Mammary epithelial cell (primary cell): ENCODE measurements around the gene SBF1.

Experiments
- EZH2 ChIP-seq: IDR thresholded peaks from 2 replicates; pipeline ENCODE4 v1.6.1; 2012; ENCODE audit warnings: low read length, inconsistent platforms, borderline replicate concordance
- TF ChIP-seq, protein P1 (sequence below), 2 donors: IDR thresholded peaks in 1 of 2; conservative IDR thresholded peaks in 1 of 2; 2 replicates each; pipeline ENCODE4 v1.5.1; 2011 to 2012; ENCODE audit warnings: inconsistent platforms in 2 of 2, low read length in 2 of 2, mild to moderate bottlenecking in 2 of 2, control low read depth in 1 of 2, low read depth in 1 of 2; ENCODE audit not compliant: insufficient read depth in 1 of 2; ENCODE audit errors: extremely low read depth in 1 of 2

DNA sequence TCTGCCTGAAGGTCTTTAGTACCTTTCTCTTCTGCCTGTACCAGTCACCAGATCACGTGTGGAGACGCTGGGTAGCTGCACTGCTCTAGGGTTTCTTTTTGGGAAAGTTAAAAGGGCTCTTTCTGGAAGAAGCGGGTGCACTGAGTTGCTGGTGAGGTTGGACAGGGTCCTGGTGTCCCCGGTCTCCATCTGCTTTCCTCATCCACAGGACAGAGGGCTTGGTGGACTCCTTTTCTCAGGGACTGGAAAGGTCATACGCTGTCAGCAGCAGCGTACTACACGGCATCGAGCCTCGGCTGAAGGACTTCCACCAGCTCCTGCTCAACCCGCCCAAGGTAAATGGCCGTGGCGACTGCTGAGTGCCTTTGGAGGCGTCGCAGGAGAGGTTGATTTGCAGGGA, 52.8 kb downstream of the SBF1 start:
- TF ChIP-seq, protein P1, sequence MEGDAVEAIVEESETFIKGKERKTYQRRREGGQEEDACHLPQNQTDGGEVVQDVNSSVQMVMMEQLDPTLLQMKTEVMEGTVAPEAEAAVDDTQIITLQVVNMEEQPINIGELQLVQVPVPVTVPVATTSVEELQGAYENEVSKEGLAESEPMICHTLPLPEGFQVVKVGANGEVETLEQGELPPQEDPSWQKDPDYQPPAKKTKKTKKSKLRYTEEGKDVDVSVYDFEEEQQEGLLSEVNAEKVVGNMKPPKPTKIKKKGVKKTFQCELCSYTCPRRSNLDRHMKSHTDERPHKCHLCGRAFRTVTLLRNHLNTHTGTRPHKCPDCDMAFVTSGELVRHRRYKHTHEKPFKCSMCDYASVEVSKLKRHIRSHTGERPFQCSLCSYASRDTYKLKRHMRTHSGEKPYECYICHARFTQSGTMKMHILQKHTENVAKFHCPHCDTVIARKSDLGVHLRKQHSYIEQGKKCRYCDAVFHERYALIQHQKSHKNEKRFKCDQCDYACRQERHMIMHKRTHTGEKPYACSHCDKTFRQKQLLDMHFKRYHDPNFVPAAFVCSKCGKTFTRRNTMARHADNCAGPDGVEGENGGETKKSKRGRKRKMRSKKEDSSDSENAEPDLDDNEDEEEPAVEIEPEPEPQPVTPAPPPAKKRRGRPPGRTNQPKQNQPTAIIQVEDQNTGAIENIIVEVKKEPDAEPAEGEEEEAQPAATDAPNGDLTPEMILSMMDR (conservative IDR thresholded peaks at IDR 0.05 in 1 of 2, IDR thresholded peaks at IDR 0.05 in 1 of 2; ENCODE audit: extremely low read depth in 1 of 2, insufficient read depth in 1 of 2, low read depth in 1 of 2, low read length in 2 of 2) = no peak
- TF ChIP-seq EZH2 = no peak
